Stimulated activated CD4-positive, alpha-beta T cell treated with anti-CD3 and anti-CD28 coated beads, Interleukin-12 subunit alpha, Interleukin-12 subunit beta, amount 100 ng/mL, for 24 hours (primary cell): ENCODE measurements around the gene ZBTB7B.

Experiments
- DNase-seq, 2 experiments: peaks; one replicate each; pipeline ENCODE4 v3.0.0-alpha.2; 2020; ENCODE audit warnings: low read depth in 2 of 2

Gene ZBTB7B

GRCh38 chr1:155017041-155017945, 14.7 kb downstream of the ZBTB7B start:
- DNase-seq: peak; percentile 83 to 87

GRCh38 chr1:155017946-155018316, 15.3 kb downstream of the ZBTB7B start:
- no peak for DNase-seq

DNA sequence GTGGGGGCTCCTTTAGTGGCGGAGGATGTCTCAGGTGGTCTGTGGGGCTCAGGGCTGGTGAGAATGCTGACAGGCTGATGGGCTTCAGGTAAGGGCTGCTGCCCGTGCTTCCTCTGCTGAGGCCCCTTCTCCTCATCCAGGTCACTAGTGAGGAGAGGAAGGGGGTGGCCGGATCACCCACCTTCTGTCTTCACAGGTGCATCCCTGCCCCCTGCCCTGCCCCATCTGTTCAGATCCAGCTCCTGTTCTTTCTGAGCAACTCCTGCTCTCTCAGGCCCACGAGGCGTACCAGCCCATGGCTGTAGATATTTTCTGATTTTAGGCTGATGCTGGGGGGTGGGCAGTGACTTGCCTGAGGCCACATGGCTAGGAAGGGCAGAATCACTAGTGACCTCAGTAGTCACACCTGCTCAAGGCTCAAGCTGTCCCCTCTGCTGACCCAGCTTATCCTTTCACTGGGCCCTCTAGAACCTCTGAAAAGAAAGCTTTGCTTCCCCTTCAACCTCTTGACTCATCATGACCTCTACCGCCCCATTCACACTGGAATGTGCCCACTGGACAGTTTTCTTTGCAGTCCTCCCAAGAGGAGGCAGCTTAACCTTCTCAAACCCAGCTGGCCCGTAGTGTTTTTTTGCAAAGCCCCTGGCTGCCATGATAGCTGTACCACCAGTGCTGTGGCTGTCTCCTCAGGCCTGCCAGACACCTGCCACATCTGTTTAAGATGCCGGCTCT, 16.2 kb downstream of the ZBTB7B start:
- no peak for DNase-seq

GRCh38 chr1:155019377-155020245, 17.0 kb downstream of the ZBTB7B start:
- no peak for DNase-seq

GRCh38 chr1:155022136-155022926, 19.7 kb downstream of the ZBTB7B start:
- DNase-seq: no peak

DNA sequence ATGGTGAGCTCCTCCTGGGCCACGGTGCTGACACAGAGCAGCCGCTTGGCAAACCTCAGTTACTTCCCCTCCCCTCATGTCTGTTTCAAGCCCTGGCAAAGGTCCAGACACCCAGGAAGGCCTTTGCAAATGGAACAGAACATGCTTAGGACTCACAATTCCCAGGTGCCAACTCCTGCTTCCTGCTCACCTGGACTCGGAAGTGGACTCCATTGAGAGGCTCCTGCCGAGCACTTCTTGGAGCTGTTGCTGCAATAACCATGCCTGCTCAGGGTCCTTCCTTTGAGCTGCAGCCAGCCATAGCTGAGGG, 20.3 kb downstream of the ZBTB7B start:
- DNase-seq: no peak

DNA sequence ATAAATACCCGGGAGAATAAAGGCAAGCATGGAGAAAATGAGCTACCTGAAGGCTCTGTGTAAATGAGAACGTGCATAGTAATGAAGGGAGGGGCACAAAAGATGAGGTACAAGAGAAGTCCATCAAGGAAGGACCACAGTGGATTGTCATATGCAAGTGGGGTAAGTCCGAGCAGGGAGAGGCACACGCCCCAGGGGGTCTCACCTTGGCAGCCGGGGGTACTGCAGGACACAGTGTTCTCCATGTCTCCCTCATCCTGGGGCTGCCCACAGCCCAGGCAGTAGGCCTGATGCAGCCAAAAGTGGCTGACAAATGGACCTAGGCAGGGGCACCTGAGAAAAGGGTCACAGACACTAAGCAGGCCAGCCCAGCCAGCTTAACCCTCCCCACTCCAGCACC, 21.0 kb downstream of the ZBTB7B start:
- no peak for DNase-seq

DNA sequence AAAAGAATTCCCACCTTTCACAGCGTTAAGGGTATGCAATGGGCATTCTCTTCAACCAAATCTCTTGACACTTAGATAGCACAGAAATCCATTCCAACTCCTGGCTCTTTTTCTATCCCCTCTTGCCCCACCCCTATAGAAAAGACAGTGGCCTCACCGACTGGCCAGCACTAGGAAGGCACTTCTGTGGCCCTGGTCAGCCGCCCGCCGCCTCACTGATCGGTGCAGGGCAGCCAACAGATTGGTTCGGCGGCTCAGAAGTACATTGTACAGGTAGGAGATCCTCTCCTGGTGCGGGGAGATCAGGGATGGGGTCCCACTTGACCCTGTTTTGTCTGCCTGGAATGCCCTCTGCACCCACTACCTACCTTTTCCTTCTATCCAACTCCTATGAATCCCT, 21.7 kb downstream of the ZBTB7B start:
- no peak for DNase-seq

- DNase-seq: no peak
Observed at GRCh38 chr1:155026154-155026553, 23.6 kb downstream of the ZBTB7B start.

GRCh38 chr1:155026588-155026987, 24.0 kb downstream of the ZBTB7B start:
- DNase-seq: no peak

DNA sequence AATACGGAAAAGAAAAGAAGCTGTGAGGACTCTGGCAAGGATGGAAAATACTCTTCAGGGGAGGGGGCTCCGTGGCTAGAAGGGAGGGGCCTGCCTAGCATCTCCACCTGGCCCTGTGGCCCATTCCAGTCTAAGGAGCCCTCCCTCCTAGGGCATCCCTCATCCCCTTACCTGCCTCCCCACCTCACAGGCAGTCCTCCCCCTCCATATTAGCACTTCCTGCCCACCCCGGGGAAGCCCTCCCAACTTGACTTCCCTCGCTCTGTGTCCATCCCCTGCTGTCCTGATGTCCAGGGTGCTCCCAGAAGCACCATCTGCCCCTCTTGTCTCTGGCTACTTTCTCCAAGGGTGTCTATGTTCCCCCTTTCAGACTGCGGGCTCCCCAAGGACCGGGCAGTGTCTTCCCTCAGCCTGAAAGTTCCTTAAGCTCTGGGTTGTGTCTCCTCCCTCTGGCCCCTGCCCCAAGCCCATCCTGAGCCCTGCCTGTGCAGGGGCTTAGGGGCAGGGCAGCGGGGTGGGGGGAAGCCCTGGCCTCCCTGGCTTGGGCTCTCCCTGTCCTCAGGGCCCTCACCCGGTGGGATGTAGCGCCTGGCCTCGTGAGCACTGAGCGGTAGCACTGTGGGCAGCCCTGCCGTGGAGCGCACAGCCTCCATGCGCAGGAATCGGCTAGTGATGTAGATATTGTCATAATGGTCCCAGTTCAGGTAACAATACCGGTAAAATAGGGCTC, 27.1 kb downstream of the ZBTB7B start:
- no peak for DNase-seq

GRCh38 chr1:155030243-155030795, 27.7 kb downstream of the ZBTB7B start:
- DNase-seq: no peak

DNA sequence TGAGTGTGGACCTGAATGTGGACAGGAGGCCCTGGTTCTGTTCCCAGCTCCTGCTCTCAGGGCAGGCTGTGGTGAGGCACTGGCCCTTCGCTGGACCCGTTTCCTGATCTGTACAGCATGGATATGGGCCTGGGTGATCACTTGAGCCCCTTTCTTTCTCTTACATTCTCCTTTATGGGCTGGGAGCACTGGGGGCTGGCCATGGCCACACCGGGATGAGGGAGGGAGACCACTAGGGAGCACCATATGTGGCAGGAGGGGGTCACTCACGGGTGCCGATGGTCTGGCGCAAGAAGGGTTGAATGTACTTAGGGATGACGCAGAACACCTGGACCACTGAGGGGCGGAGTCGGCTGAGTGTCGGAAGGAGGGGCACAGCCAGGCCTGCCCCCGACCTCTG, 28.3 kb downstream of the ZBTB7B start:
- no peak for DNase-seq

DNA sequence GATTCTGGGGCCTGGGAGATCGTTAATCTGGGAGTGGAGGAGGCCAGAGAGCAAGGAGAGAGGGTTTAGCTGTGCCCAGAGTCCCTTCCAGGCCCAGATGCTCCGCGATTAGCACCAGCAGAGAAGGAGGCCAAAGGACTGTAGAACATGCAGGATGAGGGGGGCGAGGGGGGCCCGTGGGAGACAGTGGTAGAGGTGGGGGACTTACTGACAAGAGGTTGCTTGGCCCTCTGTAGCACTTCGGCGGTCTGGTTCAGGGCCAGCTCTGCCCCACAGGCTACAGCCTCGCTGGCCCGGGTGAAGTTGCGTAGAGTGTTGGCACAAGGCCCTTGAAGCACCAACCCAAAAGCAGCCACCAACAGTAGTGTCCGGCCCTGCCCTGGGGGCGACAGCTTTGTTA, 30.3 kb downstream of the ZBTB7B start:
- DNase-seq: no peak

GRCh38 chr1:155033524-155033923, 30.9 kb downstream of the ZBTB7B start, which contains the start of the genes DCST1 and DCST2:
Gene DCST1, plus strand, starts transcription at chr1:155033824. Its CDS starts 213 bp downstream, at chr1:155034037.
Gene DCST2, minus strand, starts transcription at chr1:155033781. Its CDS starts 80 bp downstream, at chr1:155033701.
- no peak for DNase-seq

- no peak for DNase-seq
Observed at GRCh38 chr1:155034318-155035208, 32.0 kb downstream of the ZBTB7B start.

- no peak for DNase-seq
Observed at GRCh38 chr1:155035936-155036335, 33.3 kb downstream of the ZBTB7B start.

GRCh38 chr1:155037043-155037442, 34.4 kb downstream of the ZBTB7B start:
- DNase-seq: no peak

DNA sequence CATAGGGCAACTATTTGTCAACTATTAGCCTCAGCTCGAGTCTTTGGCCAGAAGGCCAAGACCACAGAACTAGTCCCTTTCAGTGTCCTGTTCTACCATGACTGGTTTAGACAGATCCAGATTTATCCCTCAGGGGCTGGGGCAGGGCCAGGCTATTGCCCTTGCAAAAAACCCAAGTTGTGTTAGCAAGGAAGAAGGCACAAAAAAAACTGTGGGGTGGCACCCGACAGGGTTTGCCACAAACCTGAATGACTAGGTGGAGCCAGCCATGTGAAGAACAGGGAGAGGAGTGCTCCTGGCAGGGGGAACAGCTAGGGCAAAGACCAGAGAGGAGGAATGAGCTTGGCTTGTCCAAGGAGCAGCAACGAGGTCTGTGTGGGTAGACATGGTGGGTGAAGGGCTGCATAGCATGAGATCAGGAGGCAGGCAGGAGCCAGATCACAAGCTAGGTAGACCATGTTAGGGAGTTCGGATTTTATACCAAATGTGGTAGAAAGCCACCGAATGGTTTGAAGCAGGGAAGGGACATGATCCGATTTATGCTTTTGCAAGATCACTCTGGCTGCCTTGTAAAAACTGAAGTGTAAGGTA, 35.3 kb downstream of the ZBTB7B start:
- DNase-seq: no peak
